ENCODE data around the gene TVP23C.
"Not testable (repeated sequence)": the region's sequence is repeated elsewhere in the genome, so short reads cannot be mapped to it uniquely, and the experiment has no call there.

DNA sequence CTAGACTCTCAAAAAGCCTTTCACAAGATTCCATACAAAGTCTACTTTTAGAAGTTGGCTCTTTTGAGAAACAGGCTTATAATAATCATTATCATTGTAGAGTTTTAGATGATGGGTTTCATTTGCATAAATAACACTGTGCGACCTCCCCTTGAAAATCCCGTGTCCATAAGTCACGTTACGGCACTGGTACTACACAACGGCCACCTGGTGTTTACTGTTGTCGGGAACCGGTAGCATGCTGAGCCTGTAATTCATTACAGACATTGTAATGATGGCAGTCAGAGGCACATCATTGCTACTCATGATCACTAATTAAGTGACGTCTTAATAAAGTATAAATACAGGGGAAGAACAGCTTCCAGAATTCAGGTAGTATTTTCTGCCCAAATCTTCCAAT is 24.7 kb upstream of the TVP23C start:
- not testable (repeated sequence) for TF ChIP-seq POLR2A (IDR thresholded peaks at IDR 0.05; ENCODE audit: low read length); GATA1 (IDR thresholded peaks at IDR 0.05; ENCODE audit: low read depth, low read length)

Measured in erythroblast (primary cell).